AG08396 (cell line): Measurements from ENCODE around the gene MED25.

ENCODE experiments used
- DNase-seq: peaks from one replicate; pipeline ENCODE4 v3.0.0; 2012; ENCODE audit warnings: low spot score, mixed read lengths

Gene MED25

DNA sequence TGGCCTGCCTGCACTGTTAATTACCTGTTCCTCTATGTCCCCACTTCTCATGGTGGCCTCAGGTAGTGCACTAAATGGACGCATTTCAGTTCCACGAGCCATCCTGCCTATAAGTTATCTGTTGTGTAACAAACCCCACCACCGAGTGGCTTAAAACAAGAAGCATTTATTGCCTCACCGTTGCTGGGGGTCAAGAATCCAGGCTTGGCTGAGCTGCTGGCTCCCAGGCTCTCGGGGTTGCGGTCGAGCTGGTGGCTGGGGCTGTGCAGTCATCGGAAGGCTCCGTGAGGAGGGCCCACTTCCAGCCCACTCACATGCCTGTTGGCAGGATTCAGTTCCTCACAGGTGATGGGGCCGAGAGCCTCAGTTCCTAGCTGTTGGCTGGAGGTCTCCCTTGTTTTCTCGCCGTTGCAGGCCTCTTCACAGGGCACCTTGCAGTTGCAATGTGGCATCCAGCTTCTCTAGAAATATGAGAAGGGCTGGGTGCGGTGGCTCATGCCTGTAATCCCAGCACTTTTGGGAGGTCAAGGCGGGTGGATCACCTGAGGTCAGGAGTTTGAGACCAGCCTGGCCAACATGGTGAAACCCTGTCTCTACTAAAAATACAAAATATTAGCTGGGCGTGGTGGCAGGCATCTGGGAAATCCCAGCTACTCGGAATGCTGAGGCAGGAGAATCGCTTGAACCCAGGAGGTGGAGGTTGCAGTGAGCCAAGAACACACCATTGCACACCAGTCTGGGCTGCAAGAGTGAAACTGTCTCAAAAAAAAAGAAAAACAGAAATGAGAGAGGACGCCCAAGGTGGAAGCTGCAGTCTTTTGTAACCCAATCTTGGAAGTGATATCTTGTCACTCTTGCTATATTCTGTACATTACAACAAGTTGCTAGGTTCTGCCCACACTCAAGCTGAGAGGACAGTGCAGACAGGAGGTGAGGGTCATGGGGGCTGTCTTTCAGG lies 26.3 kb downstream of the MED25 start:
- no peak for DNase-seq

DNA sequence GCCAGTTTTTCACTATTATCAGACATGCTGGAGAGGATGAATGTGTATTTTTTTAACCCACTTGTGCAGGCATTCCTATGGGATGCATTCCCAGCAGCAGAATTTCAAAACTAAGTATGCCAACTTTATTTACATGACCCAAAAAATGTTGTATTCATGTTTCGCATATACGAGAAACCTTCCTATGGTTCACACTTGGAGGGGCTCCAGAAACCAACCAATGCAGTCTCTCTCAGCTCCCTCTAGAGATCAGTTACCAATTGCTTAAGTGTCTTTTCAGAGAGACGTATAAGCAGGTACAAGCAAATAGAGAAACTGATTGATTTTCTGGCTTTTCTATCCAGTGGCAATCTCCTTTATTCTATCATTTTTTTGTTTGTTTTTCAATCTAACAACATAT lies 27.3 kb downstream of the MED25 start:
- DNase-seq: no peak

DNA sequence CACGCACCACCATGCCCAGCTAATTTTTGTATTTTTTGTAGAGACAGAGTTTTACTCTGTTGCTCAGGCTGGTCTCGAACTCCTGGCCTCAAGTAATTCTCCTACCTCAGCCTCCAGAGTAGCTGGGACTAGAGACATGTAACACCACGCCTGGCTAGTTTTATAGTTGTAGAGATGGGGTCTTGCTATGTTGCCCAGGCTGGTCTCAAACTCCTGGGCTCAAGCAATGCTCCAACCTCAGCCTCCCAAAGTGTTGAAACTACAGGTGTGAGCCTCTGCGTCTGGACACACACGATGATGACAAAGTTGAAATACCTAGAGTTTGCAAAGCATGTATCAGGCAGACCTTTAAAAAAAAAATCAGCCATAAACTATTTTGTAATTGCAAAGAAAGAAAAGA lies 28.3 kb downstream of the MED25 start:
- DNase-seq: no peak

DNA sequence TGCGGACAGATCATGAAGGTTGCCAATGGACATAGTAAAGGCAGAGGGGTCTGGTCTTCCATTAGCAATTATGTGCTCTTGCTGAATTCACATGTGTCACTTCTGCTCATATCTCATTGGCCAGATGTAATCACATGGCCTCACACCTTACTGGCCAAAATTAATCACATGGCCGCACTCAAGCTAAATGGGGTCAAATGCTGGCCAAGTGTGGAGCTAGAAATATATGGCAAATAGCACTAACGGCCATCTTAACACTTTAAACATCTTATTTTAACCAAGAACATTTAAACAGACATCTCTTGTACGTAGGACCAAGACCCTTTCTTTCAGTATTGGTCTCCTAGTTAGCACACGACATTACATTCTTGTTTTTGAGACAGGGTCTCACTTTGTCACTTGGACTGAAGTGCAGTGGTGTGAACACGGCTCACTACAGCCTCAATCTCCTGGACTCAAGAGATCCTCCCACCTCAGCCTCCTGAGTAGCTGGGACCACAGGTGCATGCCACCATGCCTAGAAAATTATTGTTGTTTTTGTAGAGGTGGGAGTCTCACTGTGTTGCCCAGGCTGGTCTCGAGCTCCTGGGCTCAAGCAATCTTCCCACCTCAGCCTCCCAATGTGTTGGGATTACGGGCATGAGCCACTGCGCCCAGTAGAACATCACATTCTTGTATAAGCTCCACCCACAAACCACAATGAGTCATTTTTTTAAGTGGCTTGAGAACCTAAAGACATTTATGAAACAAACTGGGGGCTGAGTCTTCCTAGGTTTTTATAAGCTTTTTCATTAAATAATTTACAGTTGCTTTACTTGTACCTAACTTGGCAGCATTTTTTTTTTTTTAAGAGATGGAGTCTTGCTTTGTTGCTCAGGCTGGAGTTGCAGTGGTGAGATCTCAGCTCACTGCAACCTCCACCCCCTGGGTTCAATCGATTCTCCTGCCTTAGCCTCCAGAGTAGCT lies 29.9 kb downstream of the MED25 start:
- peak; percentile 63 for DNase-seq

DNA sequence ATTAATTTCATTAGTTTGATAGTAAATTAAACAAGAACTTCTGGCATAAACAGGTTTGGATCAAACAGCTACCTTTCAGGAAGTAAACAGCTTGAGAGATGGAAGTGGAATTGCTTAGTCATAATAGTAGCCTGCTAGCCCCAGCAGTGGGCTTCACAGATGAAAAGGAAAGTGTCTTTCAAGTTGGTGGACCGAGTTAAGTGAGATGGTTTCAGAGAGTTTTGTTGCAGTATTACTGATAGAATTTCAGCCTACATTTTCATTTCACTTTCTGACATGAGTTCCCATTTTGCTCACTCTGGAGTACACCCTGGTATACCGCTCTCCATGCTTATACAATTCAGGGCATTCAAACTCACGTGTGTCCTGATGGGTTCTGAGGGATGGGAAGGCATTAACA lies 30.8 kb downstream of the MED25 start:
- DNase-seq: no peak

DNA sequence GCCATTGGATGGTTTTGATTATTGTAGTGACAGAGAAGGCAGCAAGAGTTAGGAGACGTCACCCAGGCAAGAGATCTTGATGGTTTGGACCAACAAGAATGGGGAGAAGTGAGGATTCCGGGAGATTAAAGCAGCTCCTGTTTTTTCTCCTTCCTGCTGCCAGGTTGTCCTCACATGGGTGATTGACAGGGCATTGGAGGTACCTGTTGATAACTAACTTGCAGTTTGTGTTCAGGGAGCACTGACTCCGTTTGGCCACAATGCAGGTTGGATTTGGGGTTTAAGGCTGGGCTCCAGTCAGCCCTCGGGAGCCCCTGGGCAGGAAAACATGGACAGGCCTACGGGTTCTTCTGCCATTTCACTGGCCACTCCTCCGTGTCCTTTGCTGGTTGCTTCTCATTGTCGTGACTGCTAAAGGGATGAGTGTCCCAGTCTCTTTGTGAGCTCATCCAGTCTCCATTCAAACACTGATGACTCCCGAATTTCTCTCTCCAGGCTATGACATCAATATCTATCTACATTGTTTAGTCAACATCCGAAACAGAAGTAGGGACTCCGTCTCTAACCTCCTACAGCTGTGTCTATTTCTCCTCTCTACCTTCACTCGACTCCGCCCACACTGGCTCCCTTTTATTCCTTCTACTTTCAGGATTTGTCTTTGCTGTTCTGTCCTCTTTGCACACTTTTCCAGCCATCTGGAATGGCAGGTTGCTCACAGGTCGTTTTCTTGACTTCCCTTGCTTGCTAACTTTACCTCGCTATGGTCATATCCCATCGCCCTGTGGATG lies 31.5 kb downstream of the MED25 start:
- DNase-seq: no peak

DNA sequence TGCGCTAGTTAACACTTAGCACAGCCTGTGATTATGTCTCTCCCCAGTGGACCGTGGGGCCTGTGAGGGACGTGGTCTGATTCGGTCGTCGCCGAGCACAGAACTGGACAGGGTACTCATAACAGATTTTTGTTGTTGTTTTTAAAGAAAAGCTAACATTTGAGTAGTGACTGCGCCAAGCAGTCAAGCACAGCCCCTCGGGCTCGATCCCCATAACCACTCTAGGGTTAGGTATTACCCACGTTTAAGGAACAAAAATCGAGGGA lies 32.1 kb downstream of the MED25 start:
- DNase-seq: no peak

DNA sequence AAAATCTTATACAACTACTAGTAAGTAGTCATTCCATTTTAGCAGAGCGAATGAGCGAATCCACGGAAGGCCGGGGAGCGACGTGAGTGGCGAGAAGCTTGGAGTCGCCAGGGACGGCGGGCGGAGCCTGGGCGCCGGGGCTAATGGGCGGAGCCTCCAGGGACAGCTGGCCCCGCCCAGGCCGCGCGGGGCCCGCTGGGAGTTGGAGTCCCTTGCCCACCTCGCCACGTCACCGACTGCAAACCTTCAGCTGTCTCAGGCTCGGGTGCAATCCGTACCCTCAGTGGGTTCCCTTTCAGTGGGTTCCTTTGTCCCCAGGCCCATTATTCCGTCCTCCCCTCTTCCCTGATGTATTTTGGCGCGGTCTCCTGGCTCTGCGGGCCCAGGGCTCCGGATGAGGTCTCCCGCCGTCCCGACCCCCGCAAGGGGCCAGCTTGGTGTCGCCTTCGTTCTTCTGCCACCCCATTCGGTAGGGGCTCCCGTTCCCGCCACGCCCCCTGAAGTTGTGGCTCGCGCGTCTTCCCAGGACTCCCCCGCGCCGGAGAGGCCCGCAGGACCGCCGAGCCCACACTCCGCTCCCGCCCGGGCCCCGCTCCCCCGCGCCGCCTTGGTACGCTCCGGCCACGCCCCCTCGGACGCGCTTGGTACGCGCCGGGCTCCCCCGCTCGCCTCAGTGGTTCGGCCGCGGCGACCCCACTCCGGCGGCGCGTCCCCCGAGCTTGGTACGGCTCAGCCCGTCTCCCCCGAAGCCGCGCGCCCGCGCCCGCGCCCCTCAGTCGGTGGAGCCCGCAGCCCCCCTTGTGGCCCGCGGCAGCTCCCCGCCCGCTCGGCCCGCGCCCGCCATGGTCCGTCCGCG lies 32.6 kb downstream of the MED25 start, which contains the start of gene PTOV1:
Gene PTOV1, plus strand, starts transcription at position 673 of the 856 bp plus-strand sequence.
- peak; percentile 98 for DNase-seq

DNA sequence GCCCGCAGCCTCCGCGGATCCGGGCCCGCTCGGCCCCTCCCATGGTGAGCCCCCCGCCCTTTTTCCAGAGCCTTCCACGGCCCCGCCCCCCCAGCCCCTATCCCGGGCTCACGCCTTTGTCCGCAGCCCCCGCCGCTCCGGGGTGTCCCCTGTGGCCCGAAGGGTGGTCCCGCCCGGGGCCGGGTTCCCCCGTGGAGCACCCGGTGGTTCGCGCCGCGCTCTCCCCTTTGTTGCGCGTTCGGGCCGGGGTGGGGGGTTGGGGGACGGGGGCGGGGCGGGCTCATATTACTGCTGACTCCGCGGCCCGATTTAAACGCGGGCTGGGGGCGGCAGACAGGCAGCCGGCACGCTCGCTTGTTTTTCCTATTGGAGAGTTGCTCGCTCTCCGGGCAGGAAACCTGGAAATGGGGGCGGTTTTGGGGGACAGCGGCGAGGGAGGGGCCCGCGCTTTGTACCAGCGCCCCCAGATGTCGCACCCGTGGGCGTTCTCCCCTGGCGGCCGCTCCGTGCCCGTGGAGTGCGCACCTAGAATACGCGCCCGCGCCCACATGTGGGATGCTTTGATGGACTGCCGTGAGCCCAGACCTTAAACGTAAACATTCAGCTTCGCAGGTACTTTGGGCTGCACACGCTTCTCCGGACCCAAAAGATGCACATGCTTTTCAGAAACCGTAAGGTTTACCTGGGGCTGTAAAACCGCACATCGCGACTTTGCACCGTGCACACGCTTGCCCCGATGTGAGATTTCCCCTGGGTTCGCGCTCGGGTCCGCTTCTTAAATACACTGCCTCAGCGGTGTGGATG lies 33.6 kb downstream of the MED25 start:
- peak; percentile 57 for DNase-seq

DNA sequence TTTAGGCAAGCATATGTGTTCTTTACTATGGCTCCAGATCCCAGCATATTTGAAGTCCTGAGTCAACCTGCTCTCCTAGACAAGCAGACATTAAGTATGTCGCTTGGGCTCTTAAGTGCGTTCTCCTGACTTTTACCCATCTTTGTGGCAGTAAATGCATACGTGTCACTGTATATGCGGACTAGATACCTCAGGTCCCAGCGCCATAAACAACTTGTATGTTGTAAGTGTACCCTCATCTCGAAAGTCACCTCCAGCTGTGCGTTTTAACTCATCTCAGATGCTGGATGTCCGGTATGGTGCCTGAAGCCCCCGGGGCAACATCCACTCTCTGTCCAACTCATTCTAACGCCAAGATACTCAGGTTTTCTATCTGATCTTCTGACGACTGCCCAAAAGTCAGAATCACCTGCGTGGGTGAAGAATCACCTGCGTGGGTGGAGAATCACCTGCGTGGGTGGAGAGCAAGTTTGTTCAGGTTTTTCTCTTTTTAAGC lies 34.6 kb downstream of the MED25 start:
- DNase-seq: no peak

DNA sequence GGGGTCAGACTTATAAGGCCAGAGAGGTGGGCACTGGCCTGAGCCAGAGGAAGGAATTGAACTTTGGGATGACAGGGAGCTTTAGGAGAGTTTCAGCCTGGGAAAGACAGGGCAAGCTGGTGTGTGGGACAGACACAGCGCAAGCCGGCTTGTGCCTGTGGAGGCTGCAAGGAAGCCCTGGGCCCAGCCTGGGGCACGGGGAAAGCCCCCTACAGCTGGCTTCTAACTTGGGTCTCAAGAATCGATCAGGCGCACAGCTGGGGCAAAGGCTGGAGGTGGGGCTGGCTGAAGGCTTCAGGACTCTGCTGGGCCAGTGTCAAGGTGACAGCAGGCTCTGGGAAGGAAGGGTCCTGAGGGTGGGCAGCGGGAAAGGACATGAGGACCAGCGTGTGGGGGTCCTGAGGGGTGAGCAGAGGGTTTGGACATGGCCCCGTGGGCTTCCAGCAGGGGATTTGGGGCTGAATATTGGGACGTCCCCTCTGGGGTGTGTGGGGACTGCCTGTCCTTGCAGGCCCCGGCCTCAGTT lies 35.8 kb downstream of the MED25 start:
- no peak for DNase-seq

DNA sequence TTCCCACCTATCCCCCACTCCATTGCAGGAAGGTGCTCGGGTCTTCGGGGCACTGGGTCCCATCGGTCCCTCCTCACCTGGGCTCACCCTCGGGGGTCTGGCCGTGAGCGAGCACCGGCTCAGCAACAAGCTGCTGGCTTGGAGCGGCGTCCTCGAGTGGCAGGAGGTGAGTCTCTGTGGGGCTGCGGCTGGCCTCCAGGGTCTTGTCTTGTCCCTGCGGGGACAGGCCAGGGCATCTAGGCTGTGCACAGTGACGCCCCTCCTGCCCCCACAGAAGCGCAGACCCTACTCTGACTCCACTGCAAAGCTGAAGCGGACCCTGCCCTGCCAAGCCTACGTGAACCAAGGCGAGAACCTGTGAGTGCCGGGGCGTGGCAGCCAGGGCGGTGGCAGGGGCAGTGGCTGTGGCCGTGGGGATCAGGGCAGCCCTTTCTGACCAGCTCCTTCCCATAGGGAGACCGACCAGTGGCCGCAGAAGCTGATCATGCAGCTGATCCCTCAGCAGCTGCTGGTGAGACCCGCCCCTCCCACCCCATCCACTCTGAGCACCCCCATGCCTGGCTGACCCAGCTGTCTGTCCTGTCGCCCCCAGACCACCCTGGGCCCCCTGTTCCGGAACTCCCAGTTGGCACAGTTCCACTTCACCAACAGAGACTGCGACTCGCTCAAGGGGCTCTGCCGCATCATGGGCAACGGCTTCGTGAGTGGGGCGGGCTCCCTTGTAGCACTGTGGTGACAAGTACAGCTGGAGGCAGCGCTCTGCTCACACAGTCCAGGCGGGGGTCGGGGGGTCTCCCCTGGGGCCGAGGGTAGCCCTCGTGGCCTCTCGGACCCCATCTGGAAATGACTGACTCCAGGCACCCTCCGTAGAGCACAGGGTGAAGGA lies 36.5 kb downstream of the MED25 start:
- DNase-seq: no peak

DNA sequence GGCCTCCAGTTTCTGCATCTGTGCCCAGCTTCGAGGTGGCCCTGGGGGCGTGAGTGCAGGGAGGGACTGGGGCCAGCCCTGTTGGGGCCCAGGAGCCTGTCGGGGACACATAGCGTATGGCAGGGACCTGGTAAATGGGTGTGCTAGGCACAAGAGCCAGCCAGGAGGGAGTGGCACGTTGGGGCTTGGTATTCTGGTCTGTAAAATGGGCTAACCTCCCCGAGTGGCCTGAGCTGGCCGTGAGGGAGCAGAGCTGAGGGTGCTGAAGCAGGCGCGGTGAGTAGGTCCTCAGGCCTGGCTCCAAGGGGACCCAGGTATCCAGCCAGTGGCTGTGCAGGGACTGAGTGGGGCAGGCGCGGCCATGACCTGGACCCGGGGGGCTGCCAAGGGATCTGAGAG lies 37.2 kb downstream of the MED25 start:
- DNase-seq: no peak

DNA sequence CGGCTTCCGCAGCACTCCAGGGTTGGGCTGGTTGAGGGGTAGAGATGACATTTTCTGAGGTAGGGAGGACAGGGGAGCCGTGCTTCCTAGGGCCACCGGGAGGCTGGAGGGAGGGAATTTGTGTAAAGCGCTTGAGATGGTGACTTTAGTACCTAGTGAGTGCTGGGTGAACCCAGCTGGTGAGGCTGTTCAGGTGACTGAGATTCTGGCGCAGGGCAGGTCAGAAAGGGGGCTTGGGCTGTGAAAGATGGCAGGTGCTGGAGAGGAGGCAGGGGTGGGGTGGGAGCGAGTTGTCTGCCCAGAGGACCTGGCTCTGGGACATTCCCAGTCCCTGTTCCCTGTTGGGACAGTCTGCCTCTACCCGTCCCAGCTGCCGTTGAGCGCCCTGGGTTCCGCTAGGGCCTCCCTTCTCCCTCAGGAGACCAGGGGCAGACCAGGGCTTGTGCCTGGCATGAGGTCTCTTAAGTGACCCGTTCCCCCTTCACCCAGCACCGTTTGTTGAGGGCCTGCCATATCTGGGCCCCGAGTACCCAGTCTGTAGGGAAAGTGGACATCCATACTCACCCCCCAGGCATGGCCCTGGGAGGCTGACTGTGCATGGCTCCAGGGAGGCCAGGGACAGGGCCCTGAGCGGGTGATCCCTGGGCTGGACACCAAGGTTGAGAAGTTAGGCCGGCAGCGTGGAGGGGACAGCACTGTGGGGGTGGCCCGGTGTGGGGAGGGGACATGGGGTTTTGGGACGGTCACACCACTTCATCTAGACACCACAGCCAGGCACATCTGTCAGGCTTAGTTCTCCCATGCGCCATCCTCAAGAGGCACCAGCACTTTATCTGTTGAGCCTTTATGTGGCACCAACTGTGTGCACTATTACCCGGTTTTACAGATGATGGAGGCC lies 37.8 kb downstream of the MED25 start:
- no peak for DNase-seq

DNA sequence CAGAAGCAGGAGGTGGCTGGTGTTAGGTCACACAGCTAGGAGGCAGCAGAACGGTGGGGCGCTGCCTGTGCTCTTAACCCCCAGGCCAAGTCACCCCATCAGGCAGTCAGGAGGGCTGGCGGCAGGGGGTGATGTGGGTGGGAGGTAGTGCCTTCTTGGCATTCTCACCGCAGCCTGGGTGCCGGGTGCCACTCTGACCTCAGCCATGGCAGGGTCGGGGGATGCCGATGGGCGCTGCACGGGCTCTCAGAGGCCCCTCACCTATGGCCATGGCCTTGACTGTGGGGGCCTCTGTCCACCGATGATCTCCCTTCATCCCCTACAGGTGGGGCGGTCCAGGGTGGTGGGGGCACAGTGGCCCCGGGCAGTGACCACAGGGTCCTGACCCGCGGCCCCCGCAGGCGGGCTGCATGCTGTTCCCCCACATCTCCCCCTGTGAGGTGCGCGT lies 38.5 kb downstream of the MED25 start:
- DNase-seq: no peak

DNA sequence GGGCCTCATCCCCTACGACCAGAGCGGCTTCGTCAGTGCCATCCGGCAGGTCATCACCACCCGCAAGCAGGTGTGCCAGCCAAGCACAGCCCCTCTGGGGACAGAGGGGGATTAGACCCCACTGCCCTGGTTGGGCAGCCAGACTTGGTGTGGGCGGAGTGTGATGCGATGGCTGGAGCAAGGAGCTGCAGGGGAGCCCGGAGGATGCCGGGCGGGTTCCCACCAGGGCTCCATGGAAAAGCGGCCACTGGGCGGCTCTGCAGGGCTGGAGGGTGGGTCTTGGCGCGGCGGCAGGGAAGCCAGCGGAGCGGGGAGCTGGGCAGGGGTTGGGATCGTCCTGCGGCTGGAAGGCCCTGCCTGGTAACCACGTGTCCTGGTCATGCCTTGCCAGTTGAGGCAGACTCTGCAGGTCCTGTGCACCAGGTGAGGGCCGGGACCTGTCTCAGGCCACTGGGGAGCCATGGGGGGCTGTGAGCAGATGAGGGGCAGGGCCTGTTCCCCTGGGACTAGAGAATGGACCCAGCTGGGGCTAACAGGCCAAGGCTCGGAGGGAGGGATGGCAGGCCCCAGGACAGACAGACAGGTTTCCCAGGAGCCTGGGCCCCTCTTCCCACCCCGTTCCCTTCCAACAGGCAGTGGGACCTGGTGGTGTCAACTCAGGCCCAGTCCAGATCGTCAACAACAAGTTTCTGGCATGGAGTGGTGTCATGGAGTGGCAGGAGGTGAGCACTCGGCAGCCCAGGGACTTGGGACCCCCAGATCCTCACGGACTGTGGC lies 39.2 kb downstream of the MED25 start:
- DNase-seq: no peak

DNA sequence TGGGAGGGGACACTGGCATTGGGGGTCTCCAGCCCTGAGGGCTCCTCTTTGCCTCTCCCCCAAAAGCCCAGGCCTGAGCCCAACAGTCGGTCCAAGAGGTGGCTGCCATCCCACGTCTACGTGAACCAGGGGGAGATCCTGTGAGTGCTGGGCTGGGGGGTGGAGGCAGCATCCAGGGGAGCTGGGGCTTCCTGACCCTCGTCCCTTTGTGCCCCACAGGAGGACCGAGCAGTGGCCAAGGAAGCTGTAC lies 39.7 kb downstream of the MED25 start:
- no peak for DNase-seq
